HepG2 (cell line): ENCODE measurements around the gene IGFBP5. TPM values are rescaled to one million over a fixed set of nuclear protein-coding genes. Genes with fewer than 3 reads are reported as not detected.

Experiments used
- ATAC-seq: fragments of 200-7000 bp; cut with Tn5 transposase; 3 replicates; pipeline ENCODE4 v1.9.1; 2020; ENCODE audit warnings: mild to moderate bottlenecking, moderate library complexity
- BruUV-seq: library from RNA; stranded (reverse); fragments of 400-500 nt; replicated peaks from 2 replicates; lab custom pipeline; 2021; lab: Mats Ljungman, UMichigan
- CTCF ChIA-PET: fragments of 300-600 bp; formaldehyde crosslinking; extraction: SDS; loops from one replicate; lab custom pipeline; 2021; ENCODE audit warnings: low total read pairs, inconsistent platforms, low intra/inter-chr PET ratio; lab: Yijun Ruan, JAX
- POLR2A ChIA-PET: fragments of 350-600 bp; sonication (Branson Sonifier 250); formaldehyde crosslinking; loops from one replicate; lab custom pipeline; 2020; ENCODE audit warnings: antibody characterized with exemption, inconsistent platforms; lab: Yijun Ruan, JAX
- DNase-seq: peaks from one replicate; pipeline ENCODE4 v3.0.0-alpha.2; 2015; ENCODE audit warnings: low spot score
- FAIRE-seq: peaks from 3 replicates; lab custom pipeline; 2011; peaks lifted over from hg19 to GRCh38; lab: Jason Lieb, UNC
- H2AFZ ChIP-seq: one replicate; pipeline ENCODE4 v1.6.1; 2011; ENCODE audit warnings: low read length, inconsistent platforms
- H3K27ac ChIP-seq: fragments of 300-600 bp; 3 replicates; pipeline ENCODE4 v1.8.0; 2011; ENCODE audit warnings: mixed run types, mild to moderate bottlenecking, mixed read lengths, low read length, inconsistent platforms; ENCODE audit not compliant: insufficient read depth; ENCODE audit errors: extremely low read length
- H3K27me3 ChIP-seq, 2 experiments: fragments of 200-600 bp in 1 of 2; 2 replicates in 1 of 2; 3 replicates in 1 of 2; pipeline versions ENCODE4 v1.6.0 to v1.8.0; 2011; ENCODE audit warnings: low read length in 2 of 2, mild to moderate bottlenecking in 2 of 2, moderate library complexity in 2 of 2, inconsistent platforms in 1 of 2; ENCODE audit not compliant: insufficient read depth in 2 of 2, control insufficient read depth in 1 of 2
- H3K36me3 ChIP-seq, 2 experiments: fragments of 200-600 bp in 1 of 2; replicated peaks in 1 of 2; 2 replicates in 1 of 2; 3 replicates in 1 of 2; pipeline versions ENCODE4 v1.5.1 to v1.8.0; 2011; ENCODE audit warnings: low read length in 2 of 2, inconsistent platforms in 1 of 2; ENCODE audit not compliant: insufficient read depth in 2 of 2, control insufficient read depth in 1 of 2
- H3K4me1 ChIP-seq: 2 replicates; pipeline ENCODE4 v1.5.1; 2012; ENCODE audit warnings: low read length, inconsistent platforms; ENCODE audit not compliant: insufficient read depth
- H3K4me2 ChIP-seq: 2 replicates; pipeline ENCODE4 v1.6.0; 2011; ENCODE audit warnings: low read depth, low read length, inconsistent platforms
- H3K4me3 ChIP-seq, 3 experiments: fragments of 200-600 bp in 1 of 3; sonication (generic), shearing (Covaris generic) in 1 of 3; replicated peaks in 1 of 3; 2 replicates each; pipeline ENCODE4 v1.5.1; 2011 to 2016; ENCODE audit warnings: low read length in 3 of 3, inconsistent platforms in 2 of 3, low read depth in 2 of 3, mild to moderate bottlenecking in 2 of 3, control low read depth in 1 of 3, mixed read lengths in 1 of 3; ENCODE audit not compliant: insufficient read depth in 1 of 3
- H3K79me2 ChIP-seq: one replicate; pipeline ENCODE4 v1.6.1; 2011; ENCODE audit warnings: low read length, inconsistent platforms; ENCODE audit not compliant: insufficient read depth
- H3K9ac ChIP-seq: 2 replicates; pipeline ENCODE4 v1.6.0; 2011; ENCODE audit warnings: mild to moderate bottlenecking, low read depth, low read length, inconsistent platforms; ENCODE audit not compliant: insufficient read depth
- H3K9me3 ChIP-seq: 2 replicates; pipeline ENCODE4 v1.5.1; 2012; ENCODE audit warnings: mild to moderate bottlenecking, low read length
- H4K20me1 ChIP-seq: 2 replicates; pipeline ENCODE4 v1.6.0; 2011; ENCODE audit warnings: inconsistent platforms, mild to moderate bottlenecking, low read length, moderate library complexity; ENCODE audit not compliant: insufficient read depth
- DRAP1 ChIP-seq: IDR thresholded peaks from 2 replicates; pipeline ENCODE4 v1.6.1; 2016; ENCODE audit warnings: missing genetic modification reagents, missing compliant biosample characterization
- ELK4 ChIP-seq: sonication (generic); formaldehyde crosslinking; IDR thresholded peaks from 2 replicates; pipeline ENCODE4 v1.9.0; 2021; ENCODE audit warnings: missing genetic modification reagents, borderline replicate concordance
- IRX3 ChIP-seq: sonication (generic); formaldehyde crosslinking; IDR thresholded peaks from 2 replicates; pipeline ENCODE4 v1.8.1; 2023; ENCODE audit warnings: mild to moderate bottlenecking, low read depth, missing genetic modification reagents, borderline replicate concordance
- KDM6A ChIP-seq: IDR thresholded peaks from 2 replicates; pipeline ENCODE4 v1.6.1; 2016; ENCODE audit warnings: low read depth
- KLF6 ChIP-seq: IDR thresholded peaks from 2 replicates; pipeline ENCODE4 v1.8.0; 2016; ENCODE audit warnings: missing biosample characterization, missing genetic modification reagents
- LBX2 ChIP-seq: sonication (generic); formaldehyde crosslinking; IDR thresholded peaks from 2 replicates; pipeline ENCODE4 v1.5.0; 2020; ENCODE audit warnings: missing genetic modification reagents, mild to moderate bottlenecking, borderline replicate concordance
- MLX ChIP-seq: IDR thresholded peaks from 2 replicates; pipeline ENCODE4 v1.6.1; 2016
- NONO ChIP-seq, 2 experiments: fragments of 450-650 bp in 1 of 2; sonication (generic) in 1 of 2; formaldehyde crosslinking in 1 of 2; IDR thresholded peaks in 1 of 2; conservative IDR thresholded peaks in 1 of 2; 2 replicates each; pipeline versions ENCODE4 v1.6.1 to v1.8.0; 2017 to 2022; ENCODE audit warnings: mild to moderate bottlenecking in 1 of 2, missing genetic modification reagents in 1 of 2, moderate library complexity in 1 of 2
- U2AF2 ChIP-seq: fragments of 200-400 bp; formaldehyde crosslinking; IDR thresholded peaks from 2 replicates; pipeline ENCODE4 v1.6.1; 2017; ENCODE audit warnings: low read depth, mild to moderate bottlenecking, low read length
- ZFP82 ChIP-seq: sonication (generic); formaldehyde crosslinking; IDR thresholded peaks from 2 replicates; pipeline ENCODE4 v1.5.1; 2020; ENCODE audit warnings: mild to moderate bottlenecking, missing genetic modification reagents, borderline replicate concordance
- ZKSCAN5 ChIP-seq: sonication (generic); formaldehyde crosslinking; IDR thresholded peaks from 2 replicates; pipeline ENCODE4 v1.5.1; 2020; ENCODE audit warnings: mild to moderate bottlenecking, missing genetic modification reagents
- ZMYM2 ChIP-seq: sonication (generic); formaldehyde crosslinking; IDR thresholded peaks from 2 replicates; pipeline ENCODE4 v1.8.0; 2022; ENCODE audit warnings: mild to moderate bottlenecking, missing genetic modification reagents
- ZMYM3 ChIP-seq: sonication (generic); formaldehyde crosslinking; IDR thresholded peaks from 2 replicates; pipeline ENCODE4 v1.5.1; 2020; ENCODE audit warnings: mild to moderate bottlenecking, missing genetic modification reagents
- WGBS: methylation state at CpG from one replicate; pipeline ENCODE4 v1.1.6; 2017; ENCODE audit warnings: low lambda C conversion rate; 5-methylcytosine and 5-hydroxymethylcytosine counted together
- in situ Hi-C: cut with HindIII; loops from 2 replicates; pipeline ENCODE4 v1.10.0; 2017; ENCODE audit warnings: low pct_unique_long_range_greater_than_20kb; ENCODE audit not compliant: extremely low pct_ligation_motif_present
- intact Hi-C: fragments of 100-400 bp; cut with micrococcal nuclease; formaldehyde crosslinking; loops from one replicate; pipeline ENCODE4 v1.10.0; 2022; ENCODE audit not compliant: unreplicated experiment
- polyA plus RNA-seq, 8 experiments: library from polyadenylated mRNA; depleted of rRNA in 3 of 8; stranded (reverse) in 7 of 8; unstranded in 1 of 8; fragments of >200 nt; fragmentation: Illumina TruSeq in 4 of 8; extraction: Trizol in 4 of 8; gene quantifications; 2 replicates each; pipeline versions ENCODE4 v1.2.1 to v1.2.3, GENCODE V29; 2011 to 2016; ENCODE audit warnings: low read depth in 4 of 8, missing spikeins in 1 of 8, mixed read lengths in 1 of 8; ENCODE audit not compliant: insufficient read depth in 1 of 8
- total RNA-seq, 5 experiments: library from RNA; depleted of rRNA; stranded (reverse); fragments of >200 nt; fragmentation: Illumina TruSeq; extraction: Trizol; gene quantifications; 2 replicates each; pipeline ENCODE4 v1.2.3, GENCODE V29; 2016; ENCODE audit warnings: low read depth in 1 of 5

The IGFBP5 gene
- total and polyA plus RNA-seq, 2 of the 13 experiments (the other 11 are each of a cell fraction or from before 2014, with no cell fraction given), result 0.15 TPM; not detected in 1

- CTCF ChIA-PET, result no interaction called here
These were observed 20.1 kb upstream of the IGFBP5 start for GRCh38 chr2:216715402-216715974.

GRCh38 chr2:216714376-216714775 is 19.0 kb upstream of the IGFBP5 start:
- Histone ChIP-seq H3K27ac (no peak overlapping the region), H3K4me1 (no peaks in the 10 kb centered on the region), H3K36me3 (no peaks in the 10 kb centered on the region), H3K27me3 (peaks cover 3 to 39% of the 10 kb centered on the region in 2 experiments; a peak in 4 of 5 replicates), H3K79me2 (no peaks in the 10 kb centered on the region), H3K9ac (no peak overlapping the region), H3K9me3 (no peaks in the 10 kb centered on the region), H4K20me1 (no peaks in the 10 kb centered on the region), H3K4me3 (no peak overlapping the region), H2AFZ (no peak overlapping the region), H3K4me2 (no peak overlapping the region)
- in situ Hi-C loops, result no loop called here
- ATAC-seq (no peak), FAIRE-seq (no peak), DNase-seq (no peak)
- intact Hi-C loops, result no loop called here
- POLR2A ChIA-PET, result no interaction called here
- no TSS peak for BruUV-seq
- CTCF ChIA-PET, result no interaction called here
- 8% methylated on average over 3 of the region's 3 CpGs for WGBS
- TF ChIP-seq KDM6A (CRISPR knock-in tag), result no peak
- TF ChIP-seq ELK4 (CRISPR knock-in tag), result no peak
- no peak for TF ChIP-seq LBX2 (CRISPR knock-in tag)
- TF ChIP-seq IRX3 (CRISPR knock-in tag), result no peak
- no peak for TF ChIP-seq U2AF2
- TF ChIP-seq DRAP1 (CRISPR knock-in tag), result no peak
- no peak for TF ChIP-seq ZFP82 (CRISPR knock-in tag)
- TF ChIP-seq ZKSCAN5, result no peak
- TF ChIP-seq MLX (CRISPR knock-in tag), result no peak
- no peak for TF ChIP-seq KLF6 (CRISPR knock-in tag)
- no peak for TF ChIP-seq ZMYM2

More at GRCh38 chr2:216715402-216715974, 20.1 kb upstream of the IGFBP5 start:
- Histone ChIP-seq H3K79me2 (no peaks in the 10 kb centered on the region), H3K27me3 (peaks cover 3 to 39% of the 10 kb centered on the region in 2 experiments; a peak in 4 of 5 replicates), H3K4me3 (no peak overlapping the region), H4K20me1 (no peaks in the 10 kb centered on the region), H3K9ac (no peak overlapping the region), H2AFZ (no peak overlapping the region), H3K36me3 (no peaks in the 10 kb centered on the region), H3K27ac (no peak overlapping the region), H3K4me1 (no peaks in the 10 kb centered on the region), H3K4me2 (no peak overlapping the region), H3K9me3 (no peaks in the 10 kb centered on the region)
- BruUV-seq, result no TSS peak
- ATAC-seq (no peak), FAIRE-seq (no peak), DNase-seq (no peak)
- WGBS, result 36% methylated on average over 14 of the region's 14 CpGs
- in situ Hi-C loops, result no loop called here
- intact Hi-C loops, result no loop called here
- POLR2A ChIA-PET, result no interaction called here
- no peak for TF ChIP-seq NONO (IDR thresholded peaks at IDR 0.05)
- TF ChIP-seq NONO (CRISPR knock-in tag; conservative IDR thresholded peaks at IDR 0.05), result no peak
- TF ChIP-seq ZMYM3 (CRISPR knock-in tag), result no peak
